Activated T-helper 1 cell treated with Interleukin-2 at 50 U/mL for 16 hours (primary cell): ENCODE data around the gene PDE10A.
"Not testable (repeated sequence)": the region's sequence is repeated elsewhere in the genome, so short reads cannot be mapped to it uniquely, and the experiment has no call there.

ENCODE experiments used
- DNase-seq: peaks from one replicate; pipeline ENCODE4 v3.0.0-alpha.2; 2020; ENCODE audit warnings: low read depth

Gene PDE10A

DNA sequence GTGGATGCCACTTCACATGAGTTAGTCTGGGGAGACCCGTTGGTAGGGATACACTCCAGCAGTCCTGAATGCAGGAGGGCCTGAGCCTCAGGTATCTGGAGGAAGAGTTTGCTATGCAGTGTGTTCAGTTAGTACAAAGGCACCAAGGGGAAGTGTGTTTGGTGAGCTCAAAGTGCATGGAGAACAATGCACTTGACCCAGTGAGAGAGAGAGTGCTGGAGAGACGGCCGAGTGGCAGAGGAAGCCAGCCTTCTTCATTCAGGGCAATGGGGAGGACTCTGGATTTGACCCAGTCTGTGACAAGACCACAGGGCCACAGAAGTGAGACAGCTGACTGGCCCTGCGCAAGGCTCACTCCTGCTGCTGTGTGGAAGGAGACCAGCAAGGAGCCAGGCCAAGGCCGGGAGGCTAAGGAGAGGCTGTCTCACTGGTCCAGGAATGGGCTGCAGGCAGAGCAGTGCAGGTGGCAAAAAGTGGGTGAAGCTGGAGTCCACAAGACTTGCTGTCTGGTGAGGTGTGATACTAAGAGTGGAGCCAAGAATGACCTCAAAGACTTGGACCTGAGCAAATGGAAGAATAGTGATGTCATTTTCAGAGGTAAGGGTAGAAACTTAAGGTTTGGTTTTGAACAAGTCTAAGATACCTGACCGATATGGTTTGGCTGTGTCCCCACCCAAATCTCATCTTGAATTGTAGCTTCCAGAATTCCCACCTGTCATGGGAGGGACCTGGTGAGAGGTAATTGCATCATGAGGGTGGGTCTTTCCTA, 38.0 kb downstream of the PDE10A start:
- no peak for DNase-seq

DNA sequence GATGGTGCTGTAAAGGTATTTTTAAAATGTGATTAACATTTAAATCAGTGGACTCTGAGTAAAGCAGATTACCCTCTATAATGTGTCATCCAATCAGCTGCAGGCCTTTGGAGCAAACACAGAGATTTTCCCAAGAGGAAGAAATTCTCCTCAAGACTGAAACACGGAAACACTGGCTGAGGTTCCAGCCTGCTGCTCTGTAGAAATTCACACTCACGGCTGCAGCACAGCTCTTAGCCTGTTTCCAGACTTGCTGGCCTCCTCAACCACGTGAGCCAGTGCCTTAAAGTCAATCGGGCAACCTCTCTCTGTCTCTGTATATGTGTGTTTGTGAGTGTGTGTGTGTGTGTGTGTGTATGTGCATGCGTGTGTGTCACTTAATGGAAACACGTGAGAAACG, 41.1 kb downstream of the PDE10A start:
- DNase-seq: no peak

DNA sequence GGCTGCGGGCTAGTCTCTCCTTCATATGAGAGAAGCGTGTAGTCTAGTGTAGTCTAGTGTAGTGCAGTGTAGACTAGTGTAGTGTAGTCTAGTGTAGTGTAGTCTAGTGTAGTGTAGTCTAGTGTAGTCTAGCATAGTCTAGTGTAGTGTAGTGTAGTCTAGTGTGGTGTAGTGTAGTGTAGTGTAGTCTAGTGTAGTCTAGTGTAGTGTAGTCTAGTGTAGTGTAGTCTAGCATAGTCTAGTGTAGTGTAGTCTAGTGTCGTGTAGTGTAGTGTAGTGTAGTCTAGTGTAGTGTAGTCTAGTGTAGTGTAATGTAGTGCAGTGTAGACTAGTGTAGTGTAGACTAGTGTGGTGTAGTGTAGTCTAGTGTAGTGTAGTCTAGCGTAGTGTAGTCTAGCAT, 44.1 kb downstream of the PDE10A start:
- DNase-seq: not testable (repeated sequence)

DNA sequence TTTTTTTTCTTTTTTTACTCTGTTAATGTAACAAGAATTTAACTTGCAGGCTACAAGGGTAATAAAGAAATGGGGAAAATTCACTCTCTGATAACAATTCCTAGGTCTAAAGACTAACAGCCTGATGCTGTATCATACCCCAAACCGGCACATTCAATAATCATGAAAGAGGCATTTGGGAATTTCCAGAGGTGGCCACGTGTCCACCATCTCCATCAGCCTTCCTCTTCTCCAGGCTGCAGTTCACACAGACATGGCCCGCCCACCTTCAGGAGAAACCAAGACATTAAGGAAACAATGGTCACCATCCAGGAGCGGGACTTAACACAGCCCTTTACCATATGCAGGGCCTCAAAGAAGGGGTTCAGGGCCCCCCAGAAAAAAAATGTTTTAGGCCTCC, 44.8 kb downstream of the PDE10A start:
- no peak for DNase-seq

DNA sequence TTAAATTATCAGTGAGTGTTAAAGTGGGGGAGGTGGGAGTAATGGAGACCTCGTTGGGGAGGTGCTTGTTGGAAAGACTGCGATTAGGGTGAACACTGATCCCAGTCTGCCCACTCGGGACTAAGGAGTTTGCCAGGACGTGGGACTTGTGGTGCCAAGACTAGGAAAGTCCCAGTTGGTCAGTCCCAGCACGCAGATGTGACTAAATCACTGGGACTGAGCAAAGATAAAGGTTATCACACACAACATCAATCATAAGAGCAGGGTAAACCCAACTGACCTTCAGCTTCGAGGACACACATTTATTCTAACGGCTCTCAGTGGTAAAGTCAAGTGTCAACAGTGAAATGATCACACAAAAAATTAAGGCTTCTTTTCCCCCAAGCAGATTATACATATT, 45.5 kb downstream of the PDE10A start:
- DNase-seq: no peak

DNA sequence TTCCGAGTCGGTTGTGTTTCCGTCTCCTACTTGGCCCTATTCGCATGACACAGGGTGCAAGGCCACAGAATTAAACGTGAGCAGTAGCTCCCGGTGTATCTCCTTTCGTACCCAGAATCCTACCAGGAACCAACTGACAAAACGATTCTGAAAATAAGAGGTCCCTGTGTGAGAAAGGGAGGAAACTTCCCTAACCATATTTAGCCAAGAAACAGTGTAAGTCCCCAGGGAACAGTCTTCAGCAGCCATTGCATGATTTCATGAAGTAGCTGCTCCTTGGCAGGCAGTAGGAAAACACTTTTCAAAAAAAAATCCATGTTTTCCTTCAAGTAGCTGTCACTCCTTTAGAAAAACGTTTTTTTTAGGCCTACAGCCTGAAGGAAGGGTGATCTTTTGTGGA, 46.9 kb downstream of the PDE10A start:
- DNase-seq: no peak

DNA sequence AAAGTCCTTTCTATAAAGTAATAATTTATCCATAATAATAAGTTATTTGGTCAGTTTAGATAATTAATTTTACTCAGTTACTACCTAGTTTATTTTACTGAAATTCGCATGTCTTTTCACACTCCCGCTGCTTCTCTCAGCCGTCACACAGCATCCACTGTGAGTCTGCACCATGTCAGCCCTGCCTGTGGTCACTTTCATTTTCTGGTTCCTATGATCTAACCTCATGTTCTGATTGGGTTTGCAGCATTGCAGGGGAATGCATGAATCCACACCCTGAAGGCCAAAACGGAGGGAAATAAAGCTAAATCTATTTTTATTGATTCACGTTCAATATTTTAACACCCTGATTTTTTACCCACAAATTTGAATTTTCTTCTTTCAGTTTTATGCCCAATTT, 47.4 kb downstream of the PDE10A start:
- no peak for DNase-seq

DNA sequence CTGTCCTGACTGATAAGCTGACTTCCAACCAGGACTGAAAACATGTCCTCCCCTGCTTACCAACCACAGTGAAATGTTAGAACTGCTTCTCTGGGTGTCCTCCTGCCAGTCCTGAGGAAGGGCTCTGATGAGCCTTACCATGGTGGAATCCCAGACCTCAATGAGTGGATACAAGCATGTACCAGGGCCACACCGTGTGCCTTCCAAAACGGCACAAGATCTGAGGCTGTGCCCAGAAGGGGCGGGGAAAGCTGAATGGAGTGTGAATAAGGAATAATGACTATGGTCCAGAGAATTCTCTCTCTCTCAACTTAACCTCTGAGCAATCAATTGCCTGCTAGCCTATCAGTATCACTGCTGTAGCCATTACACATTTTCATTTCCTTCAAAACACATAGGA, 51.7 kb downstream of the PDE10A start:
- no peak for DNase-seq

DNA sequence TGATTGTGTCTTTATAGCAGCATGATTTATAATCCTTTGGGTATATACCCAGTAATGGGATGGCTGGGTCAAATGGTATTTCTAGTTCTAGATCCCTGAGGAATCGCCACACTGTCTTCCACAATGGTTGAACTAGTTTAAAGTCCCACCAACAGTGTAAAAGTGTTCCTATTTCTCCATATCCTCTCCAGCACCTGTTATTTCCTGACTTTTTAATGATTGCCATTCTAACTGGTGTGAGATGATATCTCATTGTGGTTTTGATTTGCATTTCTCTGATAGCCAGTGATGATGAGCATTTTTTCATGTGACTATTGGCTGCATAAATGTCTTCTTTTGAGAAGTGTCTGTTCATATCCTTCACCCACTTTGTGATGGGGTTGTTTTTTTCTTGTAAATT, 54.5 kb downstream of the PDE10A start:
- not testable (repeated sequence) for DNase-seq

DNA sequence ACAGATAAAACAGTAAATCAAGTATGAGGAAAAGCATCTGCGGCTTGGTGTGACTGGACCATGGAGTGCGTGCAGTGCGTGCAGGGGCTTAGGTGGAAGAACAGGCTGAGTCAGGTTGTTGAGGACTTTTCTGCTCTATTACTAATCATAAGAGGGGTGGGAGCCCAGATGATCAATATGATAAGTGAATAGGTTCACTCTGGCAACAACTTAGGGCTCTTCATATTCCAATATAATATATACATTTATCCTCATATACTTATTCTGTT, 56.4 kb downstream of the PDE10A start:
- DNase-seq: no peak

DNA sequence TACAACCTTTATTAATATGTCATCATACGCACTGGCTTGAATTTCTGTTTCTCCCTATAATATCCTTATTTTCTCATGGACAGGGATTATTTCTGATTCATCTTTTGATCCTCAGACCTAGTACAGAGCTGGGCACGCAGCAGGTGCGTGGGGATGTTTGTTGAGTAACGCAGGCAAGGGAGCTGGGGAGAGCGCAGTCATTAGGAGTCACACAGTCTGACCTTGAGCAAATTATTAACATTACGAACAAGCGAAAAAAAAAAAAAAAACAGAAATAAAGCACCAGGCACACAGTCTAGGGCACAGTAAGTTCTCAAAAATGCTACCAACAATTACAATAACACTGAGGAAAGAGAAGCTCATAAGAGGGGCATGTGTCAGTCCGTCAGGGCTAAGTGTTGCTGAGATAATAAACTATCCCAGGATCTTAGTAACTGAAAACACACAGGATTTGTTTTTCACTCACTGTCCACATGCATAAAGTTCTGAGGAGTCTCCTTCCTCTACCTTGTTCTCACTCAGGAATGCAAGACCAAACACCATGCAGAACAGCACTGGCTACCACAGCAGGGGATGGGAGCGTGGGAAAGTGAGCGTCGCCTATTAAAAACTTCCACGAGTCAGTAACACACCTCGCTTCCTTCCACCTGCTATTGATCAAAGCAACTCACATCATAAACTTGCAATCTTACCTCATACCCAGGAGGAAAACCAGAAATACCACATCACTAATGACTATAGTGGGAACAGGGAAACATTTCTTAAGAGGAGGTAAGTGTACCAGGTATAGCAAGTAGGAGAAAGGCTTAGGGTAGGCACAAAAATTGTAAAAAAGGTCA, 56.9 kb downstream of the PDE10A start:
- no peak for DNase-seq

DNA sequence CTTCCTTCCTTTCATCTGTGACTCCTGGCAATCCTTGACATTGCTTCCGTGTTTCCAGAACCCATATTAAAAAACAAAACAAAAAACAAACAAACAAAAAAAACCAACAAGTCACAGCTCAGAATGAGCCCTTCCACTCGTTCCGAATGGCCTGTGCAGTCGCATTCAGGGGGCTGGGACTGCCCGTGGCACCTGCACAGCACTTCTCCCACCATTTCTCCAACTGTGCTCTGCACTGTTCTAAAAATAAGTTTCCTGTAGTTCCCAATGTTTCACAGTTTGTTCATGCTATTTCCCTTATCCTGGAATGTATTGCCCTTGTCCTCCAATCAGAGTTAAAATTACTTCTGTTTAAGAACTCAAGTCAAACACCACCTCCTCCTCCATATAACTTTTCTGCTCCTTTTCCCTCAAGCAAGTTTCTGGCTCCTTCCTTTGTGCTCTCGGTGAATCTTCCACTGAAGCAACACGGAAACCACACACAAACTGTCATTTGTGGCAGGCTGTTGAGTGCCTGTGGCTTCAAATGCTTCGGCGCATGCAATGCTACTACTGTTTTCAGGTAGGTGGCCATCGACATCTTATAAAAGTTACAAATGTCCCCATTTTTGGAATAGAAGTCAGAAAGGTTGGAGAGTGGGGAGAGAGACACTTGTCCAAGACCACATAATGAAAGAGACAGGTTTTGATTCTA, 57.7 kb downstream of the PDE10A start:
- no peak for DNase-seq

DNA sequence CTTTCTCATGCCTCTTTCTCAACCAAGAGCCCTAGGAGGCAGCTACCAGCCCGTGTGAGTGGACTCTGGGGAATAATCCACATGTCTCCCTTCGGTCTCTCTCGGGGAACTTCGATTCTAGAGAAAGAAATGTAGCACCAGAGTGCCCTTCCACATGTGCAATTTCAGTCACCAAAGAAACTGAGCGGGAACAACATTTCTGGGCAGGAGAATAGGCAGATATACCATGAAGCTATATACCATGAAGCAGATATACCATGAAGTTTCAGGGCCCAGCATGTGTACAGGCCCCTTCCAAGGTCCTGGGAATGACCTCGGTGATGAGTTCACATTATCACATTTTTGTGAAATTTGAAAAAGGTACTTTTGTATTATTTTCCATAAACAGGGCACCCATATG, 60.8 kb downstream of the PDE10A start:
- no peak for DNase-seq

DNA sequence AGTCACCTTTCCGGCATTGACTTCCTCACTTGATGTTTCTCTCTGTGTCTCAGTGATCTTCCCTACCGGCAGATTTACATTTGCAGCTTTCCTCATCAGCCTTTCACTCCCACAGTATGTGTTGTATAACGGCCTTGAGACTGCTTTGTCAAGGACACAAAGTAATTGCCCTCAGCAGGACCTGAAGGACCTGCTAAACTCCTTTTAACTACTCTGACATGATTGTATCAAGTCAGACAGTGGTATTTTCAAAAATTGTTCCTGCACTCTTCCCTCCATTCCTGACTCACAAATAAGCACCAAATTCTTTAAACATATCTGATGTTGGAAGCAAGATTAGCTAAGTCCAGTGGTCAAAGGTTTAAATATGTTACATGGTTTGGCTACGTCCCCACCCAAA, 62.4 kb downstream of the PDE10A start:
- DNase-seq: no peak

DNA sequence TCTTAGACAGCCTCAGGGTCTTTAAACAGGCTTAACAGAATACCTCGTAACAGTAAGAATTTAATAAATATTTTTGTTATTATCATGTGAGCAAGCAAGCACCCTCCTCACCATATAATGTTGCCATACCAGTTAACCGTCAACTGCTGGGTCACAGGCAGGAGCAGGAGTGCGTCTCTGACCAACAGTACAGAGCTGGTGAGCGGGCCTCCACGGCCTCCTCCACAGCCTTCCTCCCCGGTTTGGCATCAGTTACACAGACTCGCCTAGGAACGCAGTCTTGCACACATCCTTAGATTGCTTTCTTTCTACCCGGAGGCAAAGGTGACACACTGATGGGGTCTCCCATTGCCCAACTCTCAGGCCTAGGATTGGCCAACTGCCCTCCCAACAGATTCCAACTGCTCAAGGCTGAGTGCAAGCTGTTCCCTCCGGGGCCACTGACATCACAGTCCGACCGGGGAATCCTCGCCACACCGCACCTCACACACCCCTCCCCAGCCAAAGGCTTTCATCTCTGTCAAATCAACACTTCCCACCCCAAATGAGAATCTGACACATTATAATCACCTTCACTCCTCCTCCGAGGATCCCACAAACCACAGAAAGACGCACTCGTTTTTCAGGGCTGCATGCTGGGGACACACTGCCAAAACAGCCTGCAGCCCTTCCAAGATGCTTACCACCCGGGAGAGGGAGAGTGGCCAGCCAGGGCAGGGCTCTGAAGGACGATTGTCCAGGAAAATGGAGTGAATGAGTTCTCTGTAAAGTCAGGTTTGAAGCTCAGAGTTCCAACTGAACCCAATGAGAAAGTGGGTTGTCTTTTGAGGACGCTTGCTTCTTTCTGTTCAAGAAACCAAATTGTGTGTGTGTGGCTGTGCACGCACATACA, 63.2 kb downstream of the PDE10A start:
- no peak for DNase-seq

DNA sequence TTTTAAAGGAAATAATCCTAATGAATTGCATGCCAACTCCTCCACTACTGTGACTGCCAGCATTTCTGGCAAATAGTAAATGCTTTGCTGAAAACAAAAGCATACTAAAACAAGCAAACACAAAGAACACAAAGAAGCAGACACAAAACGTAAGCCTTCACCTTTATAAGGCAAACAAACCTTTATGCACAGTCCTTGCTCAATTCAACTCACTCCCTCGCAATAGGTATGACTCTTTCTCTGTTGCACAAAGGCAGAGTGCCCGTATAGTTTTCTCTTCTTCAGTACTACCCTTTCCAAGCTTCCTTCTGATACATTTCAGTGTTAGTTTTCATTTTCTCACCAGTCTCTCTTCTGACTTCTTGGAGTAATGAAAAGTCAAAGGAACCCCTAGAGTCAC, 63.9 kb downstream of the PDE10A start:
- no peak for DNase-seq

DNA sequence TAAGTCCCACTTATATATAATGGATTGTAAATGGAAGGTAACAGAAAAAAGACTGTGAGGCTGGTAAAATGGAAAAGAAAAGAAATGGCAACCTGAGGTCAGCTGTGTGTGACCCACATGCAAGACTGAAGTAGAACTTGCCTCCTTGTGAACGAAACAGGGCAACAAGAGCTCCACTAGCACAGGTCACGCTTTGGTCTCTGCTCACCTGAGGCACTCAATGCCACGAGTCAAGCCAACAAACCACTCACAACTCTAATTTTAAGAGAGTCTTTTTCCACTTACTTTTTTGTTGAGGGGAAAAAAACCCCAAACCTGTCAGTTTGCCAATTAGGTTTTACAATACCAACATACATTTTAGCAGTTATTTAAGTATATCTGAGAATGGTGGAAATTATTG, 65.2 kb downstream of the PDE10A start:
- no peak for DNase-seq

DNA sequence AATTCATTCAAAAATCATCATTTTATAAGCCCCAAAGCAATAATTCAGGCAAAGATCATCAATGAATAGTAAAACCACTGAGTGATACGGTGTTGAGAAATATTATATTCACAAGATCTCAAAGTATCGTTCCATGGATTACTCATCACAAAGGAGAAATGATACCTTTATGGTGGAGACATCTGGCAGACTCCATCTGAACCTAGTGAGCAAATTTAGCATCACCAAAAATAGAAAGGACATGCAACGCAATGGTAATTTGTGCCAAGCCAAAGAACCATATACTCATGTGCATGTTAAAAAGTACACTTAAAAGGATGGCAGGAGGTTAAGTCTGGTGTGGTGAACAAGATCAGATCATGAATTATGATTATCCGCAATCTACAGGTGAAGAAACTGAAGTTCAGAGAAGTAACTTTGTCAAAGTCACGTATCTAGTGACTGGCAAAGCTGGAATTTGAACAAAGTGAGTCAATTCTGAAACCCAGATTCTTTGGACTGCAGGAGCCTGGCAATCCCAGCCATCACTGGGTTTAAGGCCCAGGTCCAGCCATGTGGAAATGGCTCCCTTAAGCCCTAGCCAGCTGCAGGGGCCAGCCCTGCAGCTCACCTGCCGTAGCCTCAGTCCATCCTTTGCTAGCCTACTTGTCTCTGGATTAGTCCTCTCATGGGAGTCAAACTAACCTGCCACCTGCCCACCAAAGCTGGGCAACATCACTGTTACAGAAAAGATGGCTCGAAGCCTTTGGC, 68.3 kb downstream of the PDE10A start:
- DNase-seq: no peak

DNA sequence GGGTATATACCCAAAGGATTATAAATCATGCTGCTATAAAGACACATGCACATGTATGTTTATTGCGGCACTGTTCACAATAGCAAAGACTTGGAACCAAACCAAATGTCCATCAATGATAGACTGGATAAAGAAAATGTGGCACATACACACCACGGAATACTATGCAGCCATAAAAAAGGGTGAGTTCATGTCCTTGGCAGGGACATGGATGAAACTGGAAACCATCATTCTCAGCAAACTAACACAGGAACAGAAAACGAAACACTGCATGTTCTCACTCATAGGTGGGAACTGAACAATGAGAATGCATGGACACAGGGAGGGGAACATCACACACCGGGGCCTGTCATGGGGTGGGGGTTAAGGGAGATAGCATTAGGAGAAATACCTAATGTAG, 70.1 kb downstream of the PDE10A start:
- not testable (repeated sequence) for DNase-seq

DNA sequence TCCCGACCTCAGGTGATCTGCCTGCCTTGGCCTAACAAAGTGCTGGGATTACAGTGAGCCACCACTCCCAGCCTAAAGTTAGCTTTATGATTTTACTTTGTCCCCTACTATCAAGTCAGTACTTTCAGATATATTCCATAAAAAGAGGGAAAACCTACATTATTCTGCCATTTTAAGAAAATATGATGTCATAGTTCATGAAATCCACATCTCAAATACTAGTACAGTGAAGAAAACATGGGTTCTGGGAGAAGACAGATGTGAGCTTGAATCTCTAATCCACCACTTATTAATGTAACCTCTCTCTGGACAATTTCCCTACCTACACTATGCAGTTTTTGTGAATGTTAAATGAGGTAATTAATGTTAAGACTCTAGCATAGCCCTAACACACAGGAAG, 74.5 kb downstream of the PDE10A start:
- DNase-seq: no peak

DNA sequence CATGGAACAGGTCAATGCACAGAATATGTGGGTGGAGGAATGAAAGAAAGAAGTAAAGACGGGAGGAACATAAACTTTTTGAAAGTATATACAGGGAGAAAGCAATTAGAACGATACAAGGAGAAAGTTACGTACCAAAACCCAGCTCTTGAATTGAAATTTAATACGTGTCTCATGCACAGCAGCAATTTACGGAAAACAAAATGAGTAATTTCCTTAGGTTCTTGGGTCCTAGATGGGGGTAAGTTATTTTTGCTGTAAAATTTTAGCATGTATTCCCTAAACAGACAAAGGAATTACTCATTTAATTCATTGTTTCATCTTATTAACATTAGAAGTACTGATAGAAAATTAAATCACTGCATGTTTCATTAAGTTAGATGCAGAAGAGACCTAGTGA, 75.8 kb downstream of the PDE10A start:
- no peak for DNase-seq

DNA sequence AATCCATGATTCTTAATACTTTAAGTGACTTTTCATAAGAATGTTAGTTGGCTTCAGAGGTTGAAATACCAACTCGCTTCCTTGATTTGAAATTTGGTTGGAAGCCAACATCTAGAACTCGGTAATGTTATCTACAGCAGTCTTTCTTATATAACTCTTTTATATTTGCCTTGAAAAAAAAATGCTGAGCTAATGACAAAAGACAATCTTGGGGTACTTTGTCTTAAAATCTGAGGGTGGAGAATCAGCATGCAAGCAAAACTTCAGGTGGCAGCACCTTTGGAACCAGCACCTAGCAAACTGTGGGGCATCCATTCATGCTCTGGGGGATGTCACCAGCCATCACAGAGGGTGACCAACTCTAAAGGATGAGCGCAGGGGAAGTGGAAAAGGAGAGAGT, 76.3 kb downstream of the PDE10A start:
- no peak for DNase-seq
